Activated CD8-positive, alpha-beta memory T cell treated with anti-CD3 and anti-CD28 coated beads, Interleukin-2, amount 50 U/mL, for 24 hours (primary cell): ENCODE measurements around the gene STXBP6.

Source experiments
- DNase-seq: peaks from one replicate; pipeline ENCODE4 v3.0.0-alpha.2; 2020; ENCODE audit errors: extremely low read depth

The STXBP6 gene

DNA sequence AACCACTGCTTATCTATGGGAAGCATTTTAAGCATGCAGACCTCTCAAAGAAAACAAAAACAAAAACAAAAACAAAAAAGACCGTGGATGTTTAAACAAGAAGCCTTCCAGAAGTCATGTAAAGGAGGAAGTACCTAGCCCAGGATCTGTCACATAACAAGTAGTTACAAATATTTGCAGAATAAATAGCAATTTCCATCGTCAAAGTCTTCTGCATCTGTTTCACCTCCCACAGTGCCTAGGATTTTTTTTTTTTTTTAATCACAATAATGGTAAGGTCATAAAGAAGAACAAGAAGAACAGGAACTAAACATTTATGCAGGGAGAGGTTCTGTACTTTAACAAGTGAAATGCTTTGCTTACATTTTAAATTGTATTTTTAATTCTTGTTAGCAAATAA lies 2.4 kb upstream of the STXBP6 start:
- DNase-seq, result no peak

DNA sequence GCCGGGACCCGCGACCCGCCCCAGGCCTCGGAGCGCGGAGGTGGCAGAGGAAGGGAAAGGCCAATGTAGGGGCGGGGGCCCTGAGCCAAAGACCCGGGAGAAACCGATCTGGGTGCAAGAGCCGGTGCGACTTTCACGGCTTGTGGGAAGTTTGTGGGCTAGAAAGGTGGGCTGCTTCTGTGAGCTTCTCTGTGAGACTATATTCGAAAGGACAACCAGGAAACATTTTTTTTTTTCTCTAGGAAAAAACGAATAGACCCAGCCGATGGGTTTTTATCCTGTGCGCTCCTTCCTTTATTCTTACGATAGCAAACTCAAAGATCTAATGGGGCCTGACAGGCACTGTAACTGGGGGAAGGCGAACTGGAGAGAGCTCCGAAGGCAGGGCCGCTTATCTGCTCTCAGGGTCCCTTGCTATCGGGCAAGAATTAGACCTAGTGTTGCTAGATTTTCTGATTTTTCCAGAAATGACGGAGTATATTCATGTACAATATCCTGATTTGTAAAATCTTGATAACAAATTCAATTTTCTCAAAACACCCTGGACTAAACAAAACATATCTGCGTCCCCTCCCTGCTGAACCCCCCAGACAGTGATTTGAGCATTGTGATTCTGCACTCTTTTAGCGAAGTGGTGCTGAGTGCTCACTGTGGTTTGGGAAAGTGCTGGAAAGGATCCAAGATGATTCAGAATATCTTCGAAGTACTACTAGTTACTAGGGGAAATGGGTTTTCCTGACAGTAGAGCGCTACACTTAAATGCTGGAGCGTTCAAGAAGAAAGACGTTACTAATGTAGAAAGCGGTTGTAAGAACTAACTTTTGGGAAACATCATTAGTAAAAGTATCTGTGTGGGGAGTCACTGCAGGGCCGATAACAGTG lies 563 bp upstream of the STXBP6 start:
- DNase-seq, result no peak

DNA sequence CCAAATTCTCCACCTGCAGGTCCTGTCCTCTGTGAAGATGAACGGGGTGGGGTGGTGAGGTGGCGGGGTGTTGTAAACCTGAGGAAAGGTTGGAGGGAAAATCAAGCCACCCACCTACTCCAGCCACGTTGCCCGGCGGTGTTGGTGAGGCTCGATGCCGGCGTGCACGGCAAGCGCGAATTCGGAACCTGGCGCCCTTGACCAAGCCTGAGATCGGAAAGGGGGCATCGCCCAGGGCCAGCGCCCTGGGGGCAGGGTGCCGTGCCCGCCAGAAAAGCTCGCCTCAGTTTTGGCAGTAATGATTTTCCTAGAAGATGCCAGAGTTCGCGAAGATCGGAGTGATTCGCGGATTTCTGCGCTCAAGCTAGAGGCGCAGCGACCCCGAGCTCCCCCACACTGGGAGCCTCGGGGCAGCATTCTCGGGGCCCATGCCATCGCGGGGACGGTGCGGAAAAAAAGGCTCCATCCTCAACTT lies 817 bp downstream of the STXBP6 start:
- DNase-seq, result no peak

DNA sequence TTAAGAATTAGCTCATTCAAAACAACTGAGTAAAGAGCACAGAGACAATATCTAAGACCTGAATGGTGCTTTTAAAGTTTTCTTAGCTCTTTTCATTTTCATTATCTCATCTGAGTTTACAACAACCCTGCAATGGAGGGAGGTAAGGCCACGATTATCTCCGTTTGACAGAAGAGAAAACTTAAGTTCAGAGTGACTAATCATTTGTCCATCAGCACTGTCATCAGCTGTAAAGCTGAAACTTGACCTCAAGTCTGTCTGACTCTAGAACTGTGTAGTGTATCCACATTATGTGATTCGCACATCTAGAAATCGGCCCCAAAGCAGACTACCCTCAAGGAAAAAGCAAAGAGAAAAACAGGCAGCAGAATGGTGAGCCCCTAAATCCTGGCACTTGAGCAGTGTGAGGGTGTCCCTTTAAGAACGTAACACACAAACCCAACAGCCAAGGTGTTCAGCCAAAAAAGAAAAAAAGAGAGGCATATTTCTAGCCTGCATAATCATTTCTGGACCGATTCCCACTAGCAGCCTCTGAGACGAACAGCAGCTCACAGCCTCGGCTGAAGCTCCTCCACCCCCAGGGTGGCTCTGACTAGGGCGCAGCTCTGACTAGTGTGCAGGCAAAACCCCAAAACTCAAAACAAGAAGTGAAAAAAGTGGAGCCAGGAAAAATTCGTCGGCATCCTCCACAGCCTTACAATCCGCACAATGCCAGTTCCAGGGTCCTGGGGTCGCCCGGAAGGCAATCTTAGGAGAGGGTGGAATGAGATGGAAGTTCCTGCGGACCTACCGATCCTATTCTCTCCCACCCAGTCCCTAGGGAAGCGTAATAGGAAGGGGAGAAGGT lies 1.6 kb downstream of the STXBP6 start:
- no peak for DNase-seq

DNA sequence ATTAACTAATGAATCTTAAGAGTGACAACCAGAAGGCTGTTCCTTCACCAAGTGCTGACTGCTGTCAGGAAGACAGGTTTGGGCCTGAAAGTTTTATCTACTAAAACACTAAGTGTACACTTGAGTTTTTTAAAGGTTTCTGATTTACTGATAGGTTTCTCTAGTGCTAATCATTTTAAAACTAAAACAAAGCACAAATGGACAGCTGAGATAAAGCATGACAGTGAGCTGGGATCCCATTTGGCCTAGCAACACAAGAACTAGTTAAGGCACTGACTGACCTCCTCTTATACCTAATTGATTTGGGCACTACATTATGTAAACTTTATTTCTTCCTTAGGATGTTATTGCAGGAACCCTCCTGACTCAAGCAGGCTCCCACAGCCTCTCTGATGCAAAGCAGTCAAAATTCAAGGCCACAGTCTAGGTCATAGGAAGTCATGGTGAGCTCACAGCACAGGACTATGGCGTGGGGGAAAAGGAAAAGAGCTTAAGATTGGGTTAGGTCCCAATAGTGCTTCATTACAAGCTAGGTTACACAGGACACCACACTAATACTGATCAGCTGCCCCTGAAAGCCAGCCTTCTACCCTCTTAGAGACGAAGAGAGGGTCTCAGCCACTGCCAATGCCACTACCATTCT lies 3.5 kb downstream of the STXBP6 start:
- DNase-seq, result no peak

DNA sequence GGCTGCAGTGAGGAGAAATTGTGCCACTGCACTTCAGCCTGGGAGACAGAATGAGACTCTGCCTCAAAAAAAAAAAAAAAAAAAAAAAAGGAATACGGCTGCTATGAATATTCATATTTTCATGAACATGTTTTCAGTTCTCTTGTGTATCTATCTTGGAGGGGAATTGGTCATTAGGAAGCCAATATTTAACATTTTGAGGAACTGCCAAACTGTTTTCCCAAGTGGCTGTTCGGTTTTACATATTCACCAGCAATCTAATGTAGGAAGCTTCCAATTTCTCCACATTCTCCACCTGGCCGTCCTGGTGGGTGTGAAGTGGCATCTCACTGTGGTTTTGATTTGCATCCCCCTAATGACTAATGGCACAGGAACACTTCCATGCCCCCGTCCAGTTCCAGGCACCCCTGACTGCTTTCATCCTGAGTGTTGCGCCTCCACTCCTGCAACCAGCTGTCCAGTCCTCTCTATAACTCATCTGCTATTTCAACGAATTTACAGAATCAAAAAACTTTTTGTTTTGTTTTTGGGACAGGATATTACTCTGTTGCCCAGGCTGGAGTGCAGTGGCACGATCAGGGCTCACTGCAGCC lies 5.7 kb downstream of the STXBP6 start:
- DNase-seq, result no peak

DNA sequence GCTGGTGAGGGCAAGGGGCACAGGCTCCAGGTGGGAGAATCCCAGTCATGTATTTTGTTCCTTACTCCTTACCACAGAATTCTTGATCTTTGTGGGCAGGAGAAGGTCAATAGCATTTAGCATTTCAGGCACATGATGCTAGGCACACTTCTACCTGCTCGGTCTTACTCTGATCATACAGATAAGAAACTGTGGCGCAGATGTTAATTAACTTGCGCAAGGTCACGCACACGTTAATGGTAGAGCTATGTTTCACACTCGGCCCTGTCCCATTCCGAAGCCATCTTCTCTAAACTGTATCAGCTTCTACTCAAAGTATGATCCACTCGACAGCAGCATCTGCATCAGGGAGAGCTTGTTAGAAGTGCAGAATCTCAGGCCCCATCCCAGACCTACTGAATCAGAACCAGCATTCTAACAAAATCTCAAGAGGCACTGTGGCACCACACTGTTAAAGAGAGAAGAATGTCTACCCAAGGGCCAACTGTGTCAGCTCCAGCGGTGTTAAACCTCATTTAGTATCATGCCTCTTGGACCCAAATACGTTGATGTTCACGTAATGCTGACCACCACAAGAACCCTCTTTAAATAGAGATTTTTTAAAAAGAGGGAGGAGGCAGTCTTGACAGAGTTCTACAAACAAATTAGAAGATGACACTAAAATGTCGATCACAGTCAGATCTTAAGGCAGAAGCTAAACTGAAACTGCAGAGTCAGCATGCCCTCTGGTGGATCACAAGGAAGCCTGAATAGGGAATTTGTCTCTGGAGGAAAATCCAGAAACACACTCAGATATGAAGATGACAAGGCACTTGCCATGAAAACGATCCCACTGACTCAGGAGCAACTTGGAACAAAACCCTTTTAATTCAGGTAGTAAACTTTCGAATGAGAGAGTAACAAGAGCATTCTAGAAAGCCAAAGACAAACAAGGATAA lies 7.3 kb downstream of the STXBP6 start:
- no peak for DNase-seq

DNA sequence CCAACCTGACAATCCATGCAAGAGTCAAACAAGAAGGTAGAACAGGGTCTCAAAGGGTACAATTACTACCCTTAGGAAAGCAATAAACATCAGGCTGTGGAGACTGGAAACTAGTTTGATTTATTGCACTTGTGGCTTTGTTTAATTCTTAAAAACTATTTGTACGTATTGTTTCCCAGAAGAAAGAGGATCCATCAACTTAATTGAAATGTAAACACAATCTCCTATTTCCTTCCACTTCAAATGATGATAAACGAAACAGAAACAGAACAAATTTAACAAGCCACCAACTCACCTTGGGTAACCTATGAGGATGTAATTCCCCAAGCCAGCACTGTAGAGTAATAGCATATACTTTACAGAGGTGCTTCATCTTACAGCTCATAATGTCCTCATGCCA lies 8.0 kb downstream of the STXBP6 start:
- no peak for DNase-seq

DNA sequence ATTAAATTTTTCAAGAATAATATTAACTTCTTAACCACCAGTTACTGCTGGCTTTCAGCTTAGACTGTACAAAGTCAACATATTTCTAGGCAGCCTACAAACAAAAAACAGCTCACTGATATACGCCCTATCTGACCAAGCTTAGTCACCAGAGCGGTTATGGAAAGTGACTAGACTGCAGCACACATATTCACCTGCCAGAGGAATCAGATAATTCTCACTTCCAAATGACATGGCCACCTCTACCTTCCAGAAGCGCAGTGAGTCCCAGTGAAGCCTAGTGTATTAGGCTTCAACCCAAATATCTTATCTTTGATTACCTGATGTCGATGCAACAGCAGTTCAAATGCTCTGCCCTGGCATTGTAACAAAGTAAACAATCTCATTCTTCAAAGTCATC lies 8.5 kb downstream of the STXBP6 start:
- DNase-seq, result no peak

DNA sequence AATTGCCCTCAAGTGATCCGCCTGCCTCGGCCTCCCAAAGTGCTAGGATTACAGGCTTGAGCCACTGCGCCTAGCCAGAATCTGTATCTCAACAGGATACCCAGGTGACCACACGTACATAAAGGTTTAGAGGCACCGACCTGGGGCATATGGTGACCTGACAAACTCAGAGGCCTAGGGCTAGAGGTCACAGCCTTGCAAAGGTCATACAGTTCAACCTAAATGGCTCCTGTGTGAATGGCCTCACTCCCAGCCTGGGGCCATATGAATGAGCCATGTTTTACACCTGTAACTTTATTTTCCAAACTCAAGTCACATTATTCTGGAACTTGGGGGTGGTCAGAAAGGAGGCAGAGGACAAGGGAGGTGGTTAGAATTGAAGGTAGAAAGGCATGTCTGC lies 10.0 kb downstream of the STXBP6 start:
- no peak for DNase-seq

DNA sequence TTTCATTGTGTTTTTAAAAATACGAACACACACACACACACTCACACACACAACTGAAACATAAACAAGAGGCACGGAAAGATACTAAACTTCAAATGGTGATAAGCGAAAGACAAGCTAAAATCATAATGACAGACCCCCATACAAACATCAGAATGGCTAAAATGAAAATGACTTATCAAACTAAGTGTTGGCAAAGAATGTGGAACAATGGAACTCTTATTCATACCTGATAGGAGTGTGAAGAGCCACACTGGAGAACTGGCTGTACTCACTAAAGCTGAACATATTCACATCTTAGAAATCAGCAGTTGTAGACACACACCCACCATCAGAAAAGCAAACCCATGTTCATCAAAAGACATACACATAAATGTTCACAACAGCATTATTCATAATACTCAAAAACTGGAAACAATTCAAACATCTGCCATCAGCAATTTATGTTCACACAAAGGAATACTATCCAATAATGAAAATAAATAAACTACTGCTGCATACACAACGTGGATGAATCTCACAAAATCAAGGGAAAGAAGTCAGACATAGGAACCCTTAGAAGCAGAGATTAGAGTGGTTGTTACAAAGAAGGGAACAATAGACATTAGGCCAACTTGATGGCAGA lies 11.8 kb downstream of the STXBP6 start:
- DNase-seq, result no peak

DNA sequence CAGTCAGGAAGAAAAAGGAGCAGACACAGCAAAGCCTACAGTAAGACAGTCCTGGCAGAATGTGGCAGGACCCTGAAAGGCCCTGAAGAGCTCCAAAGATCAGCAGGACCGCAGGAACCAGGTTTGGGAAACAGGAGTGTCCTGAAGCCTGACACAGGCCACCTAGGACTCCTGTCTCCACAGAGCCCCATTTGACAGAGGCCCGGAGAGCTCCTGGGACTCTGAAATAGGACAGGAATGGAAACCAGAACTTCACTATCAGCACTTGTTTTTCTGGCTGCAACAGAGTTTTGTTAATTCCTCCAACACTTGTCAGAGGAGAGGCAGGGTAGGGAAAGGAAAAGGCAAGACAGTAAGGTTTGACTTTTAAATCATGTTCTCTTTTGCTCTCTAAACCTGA lies 12.9 kb downstream of the STXBP6 start:
- no peak for DNase-seq

DNA sequence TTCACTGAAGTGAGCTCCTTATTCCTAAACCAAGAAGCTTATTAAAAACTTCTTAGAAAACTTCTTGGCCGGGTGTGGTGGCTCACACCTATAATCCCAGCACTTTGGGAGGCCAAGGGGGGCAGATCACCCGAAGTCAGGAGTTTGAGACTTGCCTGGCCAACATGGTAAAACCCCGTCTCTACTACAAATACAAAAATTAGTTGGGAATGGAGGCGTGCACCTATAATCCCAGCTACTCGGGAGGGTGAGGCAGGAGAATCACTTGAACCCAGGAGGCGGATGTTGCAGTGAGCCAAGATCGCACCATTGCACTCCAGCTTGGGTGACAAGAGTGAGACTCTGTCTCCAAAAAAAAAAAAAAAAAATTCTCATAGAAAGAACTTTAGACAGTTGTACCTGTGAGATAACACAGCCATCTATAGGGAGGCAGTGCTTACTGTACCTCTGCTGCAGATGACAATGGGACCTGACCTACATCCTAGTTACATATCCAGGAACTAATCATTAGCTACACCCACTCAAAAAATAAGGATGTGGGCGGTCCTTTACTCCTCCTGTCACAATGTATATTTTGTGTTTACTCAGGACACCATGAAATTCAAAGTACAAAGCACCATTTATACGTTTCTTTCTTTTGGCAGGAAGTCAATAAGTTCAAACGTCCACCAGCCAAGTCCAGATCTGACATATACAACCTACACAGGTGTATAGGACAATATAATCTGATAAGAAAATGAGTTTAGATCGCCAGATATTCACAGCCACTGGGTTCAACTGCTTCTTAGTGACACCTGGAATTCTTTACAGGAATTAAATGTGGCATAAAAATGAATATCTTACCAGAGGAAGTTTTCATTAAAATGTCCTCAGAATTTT lies 14.9 kb downstream of the STXBP6 start:
- DNase-seq, result no peak

DNA sequence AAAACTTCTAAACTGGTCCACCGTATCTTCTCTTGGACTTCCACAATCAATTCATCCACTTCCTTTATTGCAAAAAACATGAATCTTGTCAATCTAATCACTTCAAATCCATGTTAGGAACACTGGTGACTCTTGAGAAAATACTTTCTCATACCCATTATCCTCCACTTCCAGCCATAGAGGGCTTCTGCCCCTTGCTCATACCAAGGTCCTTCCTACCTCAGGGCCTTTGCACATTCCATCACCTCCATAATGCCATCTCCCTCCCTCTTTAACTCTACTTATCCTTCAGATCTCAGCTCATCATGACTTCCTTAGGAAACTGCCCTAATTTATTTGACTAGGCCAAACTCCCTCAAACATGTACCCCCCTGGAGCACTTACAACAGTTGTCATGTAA lies 16.6 kb downstream of the STXBP6 start:
- no peak for DNase-seq

DNA sequence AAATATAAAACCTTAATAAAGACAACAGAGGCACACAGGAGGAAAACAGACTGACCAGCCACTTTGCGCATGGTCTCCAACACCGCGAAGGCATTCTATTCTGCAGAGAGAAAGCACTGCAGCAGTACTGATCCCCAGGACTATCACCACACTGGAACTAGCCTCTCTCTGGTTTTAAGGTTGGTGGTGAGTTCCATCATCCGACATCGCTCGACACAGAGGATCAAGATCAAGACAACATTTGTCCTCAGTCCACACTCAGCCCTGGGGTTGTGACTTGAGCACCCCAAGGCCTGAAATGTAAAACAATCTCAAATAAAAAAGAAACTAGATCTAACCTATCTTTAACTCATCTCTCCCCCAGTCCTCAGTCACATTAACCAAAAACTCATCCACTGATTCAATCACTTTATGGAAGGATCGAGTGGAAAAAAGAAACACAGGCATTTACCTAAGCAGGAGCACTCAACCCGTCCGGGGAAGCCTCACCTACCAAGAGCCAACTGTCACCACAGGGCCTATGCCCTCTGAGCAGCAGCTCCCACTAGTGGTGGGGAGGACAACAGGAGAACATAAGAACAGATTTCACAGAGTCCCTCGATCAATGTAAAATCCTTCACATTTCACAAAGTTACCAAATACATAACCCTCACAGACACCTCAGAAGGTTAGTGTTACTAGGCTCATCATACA lies 17.7 kb downstream of the STXBP6 start:
- no peak for DNase-seq

DNA sequence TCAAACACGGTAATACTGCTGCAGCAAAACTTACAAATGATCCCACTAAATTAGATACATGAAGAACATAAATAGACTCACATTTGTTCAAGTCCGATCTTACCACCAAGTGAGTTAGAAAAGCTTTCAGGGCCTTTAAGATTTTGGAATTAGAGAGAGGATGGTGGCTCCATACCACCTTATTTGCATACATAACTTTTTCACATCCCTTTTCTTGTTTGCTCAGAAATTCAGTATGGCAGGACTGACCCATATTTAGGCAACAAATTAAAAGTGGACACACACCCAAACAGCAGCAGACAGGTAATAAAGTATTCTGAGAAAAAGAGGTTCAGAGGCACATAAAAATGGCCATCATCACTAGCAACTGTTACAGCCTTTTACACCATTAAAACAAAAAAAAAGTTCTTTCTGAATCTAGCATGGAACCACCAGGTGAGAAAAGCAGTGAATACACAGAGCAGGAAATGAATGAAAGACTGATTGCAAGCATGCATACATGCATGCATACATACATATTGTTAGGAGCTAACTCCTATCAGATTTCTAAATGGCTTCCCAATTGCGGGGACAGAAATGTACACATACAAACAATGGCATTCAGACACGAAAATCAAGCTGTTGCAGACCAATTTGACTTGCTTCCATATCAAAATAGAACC lies 23.3 kb downstream of the STXBP6 start:
- DNase-seq, result no peak

DNA sequence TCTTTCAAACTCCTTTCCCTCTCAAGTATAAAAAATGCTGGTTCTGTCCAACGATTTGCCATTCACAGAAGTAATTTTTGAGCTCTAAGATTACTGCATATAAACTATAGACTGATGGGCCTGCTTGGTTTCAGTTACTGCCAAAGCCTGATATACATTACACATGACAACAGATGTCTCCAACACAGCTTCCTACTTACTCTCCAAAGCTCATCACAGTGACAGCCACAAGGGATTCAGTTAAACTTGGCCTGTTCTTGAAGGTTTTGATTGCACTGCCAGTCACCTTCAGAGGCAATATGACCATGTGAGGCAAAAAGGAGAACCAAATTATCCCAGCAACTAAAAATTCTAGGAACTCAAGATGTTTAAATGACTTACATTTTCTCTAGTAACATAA lies 30.1 kb downstream of the STXBP6 start:
- DNase-seq, result no peak

DNA sequence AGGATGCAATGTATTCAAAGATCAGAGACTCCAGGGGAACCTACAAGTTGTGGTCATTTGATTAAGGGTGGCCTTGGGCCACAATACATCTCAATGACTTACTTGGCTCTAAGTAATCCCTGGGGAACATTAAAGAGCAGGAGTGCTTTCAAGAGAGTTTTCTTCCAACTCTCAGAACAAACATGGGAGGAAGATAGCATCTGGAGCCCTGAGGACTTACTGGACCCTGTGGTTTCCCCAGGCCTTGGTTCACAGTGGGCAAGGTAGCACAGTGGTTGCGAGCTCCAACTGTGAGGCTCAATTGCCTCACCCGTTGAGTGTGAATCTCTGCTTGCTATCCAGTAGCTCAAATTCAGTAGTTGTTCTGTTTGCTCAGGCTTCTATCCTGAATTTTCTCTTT lies 32.4 kb downstream of the STXBP6 start:
- DNase-seq, result no peak
